Natural killer cell (primary cell): ENCODE measurements around the gene POR. TPM values are rescaled to one million over a fixed set of nuclear protein-coding genes. Genes with fewer than 3 reads are reported as not detected.

Experiments used
- ATAC-seq, 3 donors: fragments of 150-1000 bp in 2 of 3; fragments of 200-7000 bp in 1 of 3; cut with Tn5 transposase; 1 replicate in 1 of 3; 2 replicates in 2 of 3; pipeline ENCODE4 v1.10.0; 2021; ENCODE audit warnings: mild to moderate bottlenecking in 2 of 3, moderate library complexity in 2 of 3
- DNase-seq, 2 donors: peaks; one replicate each; pipeline versions ENCODE4 v3.0.0 to v3.0.0-alpha.2; 2013 to 2021; ENCODE audit warnings: mixed read lengths in 1 of 2
- H3K27ac ChIP-seq: one replicate; pipeline ENCODE4 v1.5.1; 2013; ENCODE audit warnings: mild to moderate bottlenecking, low read length
- H3K27me3 ChIP-seq: one replicate; pipeline ENCODE4 v1.6.1; 2013; ENCODE audit warnings: low read length; ENCODE audit not compliant: control insufficient read depth, insufficient read depth
- H3K36me3 ChIP-seq: one replicate; pipeline ENCODE4 v1.6.1; 2013; ENCODE audit warnings: low read length; ENCODE audit not compliant: control insufficient read depth, insufficient read depth
- H3K4me1 ChIP-seq: one replicate; pipeline ENCODE4 v1.6.1; 2013; ENCODE audit warnings: low read length; ENCODE audit not compliant: control insufficient read depth, insufficient read depth
- H3K4me3 ChIP-seq: one replicate; pipeline ENCODE4 v1.5.1; 2013; ENCODE audit warnings: low read length
- H3K9me3 ChIP-seq: one replicate; pipeline ENCODE4 v1.6.1; 2013; ENCODE audit warnings: low read length; ENCODE audit not compliant: control insufficient read depth, insufficient read depth
- H3K27ac Mint-ChIP-seq, 2 donors: one replicate each; pipeline ENCODE4 v1.8.0; 2022; ENCODE audit warnings: mild to moderate bottlenecking in 2 of 2, mixed read lengths in 2 of 2, moderate library complexity in 1 of 2
- H3K27me3 Mint-ChIP-seq, 2 donors: one replicate each; pipeline ENCODE4 v1.8.0; 2022; ENCODE audit warnings: low read depth in 2 of 2, mixed read lengths in 2 of 2
- H3K36me3 Mint-ChIP-seq: one replicate; pipeline ENCODE4 v1.8.0; 2022; ENCODE audit warnings: mixed read lengths
- H3K4me1 Mint-ChIP-seq, 2 donors: one replicate each; pipeline ENCODE4 v1.8.0; 2022; ENCODE audit warnings: mixed read lengths in 2 of 2
- H3K4me3 Mint-ChIP-seq: one replicate; pipeline ENCODE4 v1.8.0; 2022; ENCODE audit warnings: mild to moderate bottlenecking, moderate library complexity, mixed read lengths
- H3K9me3 Mint-ChIP-seq, 2 donors: one replicate each; pipeline ENCODE4 v1.8.0; 2022; ENCODE audit warnings: mixed read lengths in 2 of 2
- CTCF ChIP-seq: fragments of 200-600 bp; IDR thresholded peaks from one replicate; pipeline ENCODE4 v1.8.0; 2022; ENCODE audit warnings: antibody characterized with exemption
- WGBS: methylation state at CpG from one replicate; pipeline ENCODE4 v1.1.7; 2013; ENCODE audit warnings: missing lambda C conversion rate; ENCODE audit not compliant: insufficient coverage; 5-methylcytosine and 5-hydroxymethylcytosine counted together
- intact Hi-C: fragments of 100-400 bp; cut with micrococcal nuclease; formaldehyde crosslinking; loops from one replicate; pipeline ENCODE4 v1.14.2; 2022
- total RNA-seq, 4 donors: library from RNA; stranded (reverse); fragments of 120-200 nt in 1 of 4; gene quantifications; one replicate each; pipeline versions ENCODE4 v1.2.3 to v1.2.4, GENCODE V29; 2013 to 2022

The POR gene
- total RNA-seq, 3 donors from 2014 or later (not counting 1 experiment from before 2014, with no cell fraction given): 56.0 to 60.5 (median 58.3) TPM

GRCh38 chr7:76008156-76008687 is 93.3 kb downstream of the POR start:
- peaks cover 22 to 24% of the 10 kb centered on the region in 2 donors for H3K4me1 Mint-ChIP-seq
- no peaks in the 10 kb centered on the region for H3K9me3 ChIP-seq
- peak overlapping the region; percentile 82 to 91 for H3K27ac Mint-ChIP-seq
- 51% methylated on average over 8 of the region's 8 CpGs for WGBS
- no peaks in the 10 kb centered on the region for H3K9me3 Mint-ChIP-seq
- H3K27ac ChIP-seq: peak overlapping the region; percentile 16
- ATAC-seq (peak; percentile 43 to 61 (median 55)), DNase-seq (peak in 1 of 2 donors; percentile 59)
- H3K36me3 Mint-ChIP-seq: no peaks in the 10 kb centered on the region
- H3K4me3 Mint-ChIP-seq: peak overlapping the region; percentile 75
- no peak for TF ChIP-seq CTCF
- H3K27me3 ChIP-seq: no peaks in the 10 kb centered on the region
- H3K4me3 ChIP-seq: no peak overlapping the region
- intact Hi-C loops: no loop called here
- H3K27me3 Mint-ChIP-seq: no peaks in the 10 kb centered on the region
- peaks cover 16% of the 10 kb centered on the region for H3K36me3 ChIP-seq
- H3K4me1 ChIP-seq: peaks cover 28% of the 10 kb centered on the region

GRCh38 chr7:76009672-76010600 is 95.0 kb downstream of the POR start:
- WGBS: 94% methylated on average over 11 of the region's 11 CpGs
- intact Hi-C loops: no loop called here
- ATAC-seq (no peak), DNase-seq (no peak)
- Histone ChIP-seq H3K27me3 (no peaks in the 10 kb centered on the region), H3K4me1 (peaks cover 28% of the 10 kb centered on the region), H3K27ac (peak overlapping the region; percentile 9), H3K4me3 (no peak overlapping the region), H3K36me3 (peaks cover 13% of the 10 kb centered on the region), H3K9me3 (no peaks in the 10 kb centered on the region)
- Mint-ChIP-seq H3K27ac (peak overlapping the region; percentile 82 to 91), H3K4me3 (peak overlapping the region; percentile 75), H3K27me3 (no peaks in the 10 kb centered on the region), H3K4me1 (peaks cover 22 to 24% of the 10 kb centered on the region in 2 donors), H3K9me3 (no peaks in the 10 kb centered on the region), H3K36me3 (no peaks in the 10 kb centered on the region)
- no peak for TF ChIP-seq CTCF

GRCh38 chr7:76011442-76011861 is 96.5 kb downstream of the POR start:
- Mint-ChIP-seq H3K27me3 (no peaks in the 10 kb centered on the region), H3K4me1 (peaks cover 22 to 24% of the 10 kb centered on the region in 2 donors), H3K4me3 (no peak overlapping the region), H3K9me3 (no peaks in the 10 kb centered on the region), H3K36me3 (peaks cover 6% of the 10 kb centered on the region), H3K27ac (no peak overlapping the region)
- Histone ChIP-seq H3K36me3 (peaks cover 9% of the 10 kb centered on the region), H3K4me3 (no peak overlapping the region), H3K27ac (no peak overlapping the region), H3K27me3 (no peaks in the 10 kb centered on the region), H3K4me1 (peaks cover 28% of the 10 kb centered on the region), H3K9me3 (no peaks in the 10 kb centered on the region)
- ATAC-seq (no peak), DNase-seq (no peak)
- 85% methylated on average over 8 of the region's 8 CpGs for WGBS
- no peak for TF ChIP-seq CTCF
- intact Hi-C loops: no loop called here
